Ramos (cell line): Measurements from ENCODE around the gene ABCC10.
"Not testable (repeated sequence)": the region's sequence is repeated elsewhere in the genome, so short reads cannot be mapped to it uniquely, and the experiment has no call there.

Source experiments
- in situ Hi-C: fragments of 300-500 bp; cut with MboI; formaldehyde crosslinking; loops from one replicate; pipeline ENCODE4 v1.14.3; 2022; ENCODE audit warnings: low sequenced_read_pairs; ENCODE audit not compliant: unreplicated experiment

The ABCC10 gene

GRCh38 chr6:43436577-43437282, 9.4 kb downstream of the ABCC10 start:
- in situ Hi-C loops: no loop called here

DNA sequence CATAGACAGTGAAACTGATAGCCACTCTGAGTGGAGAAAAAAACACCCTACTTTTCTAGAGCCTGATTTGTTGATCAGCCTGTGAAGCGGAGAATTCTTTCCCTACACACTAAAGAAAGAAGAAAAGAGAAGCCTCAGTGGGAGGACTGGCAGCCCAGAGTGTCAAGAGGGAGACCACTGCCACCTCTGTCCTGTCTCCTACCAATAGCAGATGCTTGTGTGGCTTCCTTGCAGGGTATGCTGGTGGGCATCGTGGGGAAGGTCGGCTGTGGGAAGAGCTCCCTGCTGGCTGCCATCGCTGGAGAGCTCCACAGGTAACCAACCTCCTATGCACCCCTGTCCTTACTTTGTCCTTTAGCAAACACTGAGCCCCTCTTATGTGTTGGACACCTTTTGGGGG, 10.4 kb downstream of the ABCC10 start:
- in situ Hi-C loops: no loop called here

GRCh38 chr6:43442935-43443334, 15.6 kb downstream of the ABCC10 start:
- in situ Hi-C loops: no loop called here

- in situ Hi-C loops: no loop called here
Measured at GRCh38 chr6:43444036-43444435, 16.7 kb downstream of the ABCC10 start.

- in situ Hi-C loops: no loop called here
Measured at GRCh38 chr6:43444582-43444981, 17.2 kb downstream of the ABCC10 start.

- in situ Hi-C loops: no loop called here
Measured at GRCh38 chr6:43445576-43445975, 18.2 kb downstream of the ABCC10 start.

GRCh38 chr6:43447604-43448003, 20.3 kb downstream of the ABCC10 start:
- in situ Hi-C loops: no loop called here

DNA sequence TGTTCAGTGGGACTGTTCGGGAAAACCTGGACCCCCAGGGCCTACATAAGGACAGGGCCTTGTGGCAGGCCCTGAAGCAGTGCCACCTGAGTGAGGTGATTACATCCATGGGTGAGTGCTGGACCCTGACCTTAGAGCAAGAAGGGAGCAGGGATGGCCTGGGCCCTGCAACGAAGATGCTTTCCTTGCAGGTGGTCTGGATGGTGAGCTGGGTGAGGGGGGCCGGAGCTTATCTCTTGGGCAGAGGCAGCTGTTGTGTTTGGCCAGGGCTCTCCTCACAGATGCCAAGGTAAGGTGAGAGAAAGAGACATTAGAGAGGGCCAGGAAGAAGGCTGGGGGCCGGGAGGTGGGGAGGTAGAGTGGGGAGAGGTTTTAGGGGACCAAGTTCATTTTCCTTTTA, 21.6 kb downstream of the ABCC10 start:
- in situ Hi-C loops: no loop called here

- in situ Hi-C loops: no loop called here
Measured at GRCh38 chr6:43450699-43451131, 23.4 kb downstream of the ABCC10 start.

DNA sequence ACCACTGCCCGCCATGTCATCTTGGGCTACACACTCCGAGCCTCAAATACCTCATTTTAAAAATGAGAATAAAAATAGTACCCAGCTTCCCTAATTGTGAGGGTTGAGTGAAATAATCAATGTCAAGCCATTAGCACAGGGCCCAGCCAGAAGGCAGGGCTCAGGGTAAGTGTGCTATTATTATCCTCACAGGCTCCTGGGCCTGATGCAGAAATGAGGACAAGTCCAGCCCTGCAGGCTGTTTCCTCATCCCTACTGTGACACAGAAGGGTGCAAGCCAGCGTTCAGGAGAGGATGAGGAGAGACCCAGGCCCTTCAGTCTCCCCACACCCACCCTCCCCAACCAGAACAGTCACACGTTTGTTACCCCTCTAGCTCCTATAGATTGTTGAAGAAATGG, 24.0 kb downstream of the ABCC10 start:
- in situ Hi-C loops: no loop called here

DNA sequence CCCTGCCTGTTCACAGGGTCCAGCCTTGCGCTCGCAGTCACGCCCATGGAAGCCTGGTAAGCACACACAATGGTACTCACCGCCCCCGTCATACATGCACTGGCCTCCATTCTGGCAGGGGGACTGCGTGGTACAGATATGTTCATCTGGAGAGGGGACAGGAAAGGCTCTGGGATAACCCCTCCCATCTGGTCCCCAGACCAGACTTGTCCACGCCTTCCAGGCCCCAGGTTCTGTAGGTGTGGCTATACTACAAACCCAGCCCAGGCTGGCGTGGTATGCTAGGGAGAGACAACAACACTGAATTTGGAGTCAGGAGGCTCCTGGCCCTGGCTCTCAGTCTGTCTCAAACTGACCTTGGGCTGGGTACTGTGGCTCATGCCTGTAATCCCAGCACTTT, 24.6 kb downstream of the ABCC10 start:
- in situ Hi-C loops: no loop called here

DNA sequence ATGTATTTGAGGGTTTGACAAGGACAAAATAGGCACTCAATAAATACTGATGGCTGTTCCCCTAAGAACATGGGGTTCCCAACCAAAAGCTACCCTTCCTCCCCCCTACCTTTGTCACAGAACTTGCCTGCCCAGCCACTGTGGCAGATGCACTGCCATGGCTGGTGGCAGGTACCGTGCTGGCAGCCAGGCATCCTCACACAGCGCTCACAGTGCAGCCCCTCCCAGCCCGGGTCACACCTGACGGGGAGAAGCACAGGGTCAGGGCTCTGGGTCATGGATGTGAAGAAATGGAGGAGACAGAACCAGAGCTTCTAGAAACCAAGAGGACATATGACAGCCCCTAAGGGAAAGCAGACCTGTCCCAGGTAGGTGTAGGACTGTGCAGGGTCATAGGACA, 25.6 kb downstream of the ABCC10 start:
- in situ Hi-C loops: no loop called here

- in situ Hi-C loops: no loop called here
Measured at GRCh38 chr6:43453831-43454230, 26.5 kb downstream of the ABCC10 start.

DNA sequence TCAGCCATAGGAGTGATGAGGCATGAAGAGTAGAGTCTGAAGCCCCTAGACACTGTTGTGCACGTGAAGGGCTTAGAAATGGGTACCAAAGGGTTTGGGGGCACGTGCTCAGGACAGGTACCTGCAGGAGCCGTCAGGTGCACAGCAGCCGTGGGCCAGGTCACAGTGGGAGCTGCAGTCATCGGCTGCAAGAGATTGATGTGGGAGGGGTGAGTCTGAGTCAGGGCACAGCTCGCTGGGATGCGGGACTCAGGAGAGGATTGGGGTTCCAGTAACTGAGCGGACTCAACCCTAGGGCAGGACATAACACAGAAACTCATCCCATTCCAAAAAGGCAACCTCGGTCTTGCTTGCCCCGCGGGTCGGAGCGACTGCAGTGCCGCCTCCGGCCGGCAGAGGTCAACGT, 27.0 kb downstream of the ABCC10 start:
- in situ Hi-C loops: no loop called here

GRCh38 chr6:43454696-43455530, 27.6 kb downstream of the ABCC10 start:
- in situ Hi-C loops: no loop called here

DNA sequence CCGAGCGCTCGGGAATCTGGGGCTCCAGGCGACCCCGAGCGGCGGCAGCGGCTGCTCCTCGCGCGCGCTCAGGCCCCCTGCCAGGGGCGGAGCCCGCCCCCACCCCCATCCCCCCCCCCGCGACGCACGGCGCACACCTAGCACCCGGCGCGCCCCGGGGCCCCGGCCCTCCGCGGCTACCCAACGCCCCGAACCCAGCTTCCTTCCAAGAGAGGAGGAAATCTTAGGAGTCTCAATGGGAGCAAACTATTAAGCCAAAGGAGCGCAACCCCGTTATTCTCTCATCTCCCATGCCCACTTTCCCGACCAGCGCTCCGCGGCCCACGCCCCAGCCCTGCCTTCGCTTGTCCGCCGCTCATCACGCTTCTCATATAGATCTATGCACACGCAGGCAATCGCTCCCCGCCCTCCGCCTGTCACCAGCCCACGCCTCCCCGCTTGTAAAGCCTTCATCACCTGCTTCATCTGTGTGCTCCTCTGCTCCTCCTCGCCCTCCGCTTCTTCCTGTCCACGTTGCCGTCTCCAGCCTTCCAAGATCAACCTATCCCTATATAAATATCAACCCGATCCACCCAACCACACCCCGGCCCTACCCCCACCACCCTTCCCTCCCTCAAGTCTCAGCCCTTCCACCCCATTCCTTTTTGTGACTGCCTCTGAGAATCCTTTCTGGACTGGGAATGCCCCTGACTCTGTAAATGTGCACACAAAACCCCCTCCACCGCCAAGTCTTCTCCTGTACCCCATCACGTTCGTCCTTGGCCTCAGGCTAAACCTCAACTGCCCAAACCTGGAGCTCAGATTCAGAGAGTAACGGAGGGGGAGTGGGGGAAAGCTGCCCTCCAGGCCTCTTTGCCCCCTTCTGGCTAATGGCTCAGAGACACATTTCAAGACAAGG, 28.4 kb downstream of the ABCC10 start, which contains the start of gene DLK2:
TSS of gene DLK2 (minus strand) at position 18 of the 898 bp plus-strand sequence. CDS start 723 bp downstream, outside the sequence.
- in situ Hi-C loops: no loop called here

DNA sequence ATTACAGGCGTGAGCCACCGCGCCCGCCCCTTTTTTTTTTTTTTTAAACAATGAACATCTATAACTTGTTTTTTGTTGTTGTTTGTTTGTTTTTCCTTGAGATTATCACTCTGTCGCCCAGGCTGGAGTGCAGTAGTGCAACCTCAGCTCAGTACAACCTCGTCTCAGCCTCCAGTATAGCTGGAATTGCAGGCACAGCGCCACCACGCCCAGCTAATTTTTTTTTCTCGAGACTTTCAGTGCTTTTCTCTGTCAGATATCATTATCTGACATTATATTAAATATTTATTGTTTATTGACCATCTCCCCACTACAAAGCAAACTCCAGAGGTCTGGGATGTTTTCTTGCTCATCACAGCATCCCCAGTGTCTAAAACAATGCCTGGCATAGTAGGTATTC, 30.3 kb downstream of the ABCC10 start:
- in situ Hi-C loops: no loop called here

DNA sequence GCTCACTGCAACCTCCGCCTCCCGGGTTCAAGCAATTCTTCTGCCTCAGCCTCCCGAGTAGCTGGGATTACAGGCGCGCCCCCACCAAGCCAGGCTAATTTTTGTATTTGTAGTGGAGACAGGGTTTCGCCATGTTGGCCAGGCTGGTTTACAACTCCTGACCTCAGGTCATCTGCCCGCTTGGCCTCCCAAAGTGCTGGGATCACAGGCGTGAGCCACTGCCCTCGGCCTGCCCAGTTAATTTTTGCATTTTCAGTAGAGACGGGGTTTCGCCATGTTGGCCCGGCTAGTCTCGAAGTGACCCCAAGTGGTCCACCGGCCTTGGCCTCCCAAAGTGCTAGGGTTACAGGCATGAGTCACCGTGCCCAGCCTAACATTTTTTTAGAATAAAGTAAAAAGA, 30.8 kb downstream of the ABCC10 start:
- in situ Hi-C loops: not testable (repeated sequence)

- in situ Hi-C loops: no loop called here
Measured at GRCh38 chr6:43459535-43459934, 32.2 kb downstream of the ABCC10 start.

GRCh38 chr6:43460032-43460431, 32.7 kb downstream of the ABCC10 start:
- in situ Hi-C loops: no loop called here

DNA sequence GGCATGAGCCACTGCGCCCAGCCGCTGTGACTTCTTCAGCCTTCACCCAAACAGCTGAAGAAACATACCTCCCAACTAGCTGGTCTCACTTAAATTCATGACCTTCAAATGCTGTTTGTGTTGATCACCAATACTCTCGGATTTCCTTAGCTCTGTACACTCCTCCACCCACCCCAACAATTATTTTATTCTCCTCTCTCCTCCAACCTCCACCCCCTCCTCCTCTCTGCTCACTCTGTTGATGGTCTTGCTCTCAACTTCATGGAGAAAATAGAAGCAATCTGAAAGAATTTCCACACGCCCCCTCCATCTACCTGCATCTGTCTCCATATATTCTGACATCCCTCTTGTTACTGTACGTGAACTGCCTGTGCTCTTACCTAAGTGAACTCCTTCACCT, 34.6 kb downstream of the ABCC10 start:
- in situ Hi-C loops: no loop called here
